HepG2 (cell line): ENCODE results near the gene VAMP5. TPM values are rescaled to one million over a fixed set of nuclear protein-coding genes. Genes with fewer than 3 reads are reported as not detected.

Experiments used
- AGO2 ChIP-seq: fragments of 200-400 bp; formaldehyde crosslinking; optimal IDR thresholded peaks from 2 replicates; pipeline ENCODE3; 2017; ENCODE audit warnings: mild to moderate bottlenecking, low read depth, low read length, moderate library complexity
- CAMTA2 ChIP-seq: sonication (generic); formaldehyde crosslinking; IDR thresholded peaks from 2 replicates; pipeline ENCODE4 v1.4.0; 2020; ENCODE audit warnings: mild to moderate bottlenecking, missing genetic modification reagents, borderline replicate concordance
- CC2D1A ChIP-seq: sonication (generic); formaldehyde crosslinking; IDR thresholded peaks from 2 replicates; pipeline ENCODE4 v1.8.1; 2023; ENCODE audit warnings: mild to moderate bottlenecking, missing genetic modification reagents
- CCDC6 ChIP-seq: sonication (generic); formaldehyde crosslinking; IDR thresholded peaks from 2 replicates; pipeline ENCODE4 v1.8.1; 2022; ENCODE audit warnings: mild to moderate bottlenecking, missing genetic modification reagents, moderate library complexity
- FLYWCH1 ChIP-seq: sonication (generic); formaldehyde crosslinking; IDR thresholded peaks from 2 replicates; pipeline ENCODE4 v1.8.1; 2023; ENCODE audit warnings: mild to moderate bottlenecking, missing genetic modification reagents
- GATA4 ChIP-seq: sonication (generic); IDR thresholded peaks from 2 replicates; pipeline ENCODE4 v1.6.1; 2016; ENCODE audit warnings: antibody characterized with exemption, low read depth, borderline replicate concordance
- HES4 ChIP-seq: sonication (generic); formaldehyde crosslinking; IDR thresholded peaks from 2 replicates; pipeline ENCODE4 v1.9.0; 2021; ENCODE audit warnings: mild to moderate bottlenecking, missing genetic modification reagents, borderline replicate concordance
- HNF4G ChIP-seq, 2 experiments: sonication (generic) in 1 of 2; formaldehyde crosslinking in 1 of 2; IDR thresholded peaks; 2 replicates each; pipeline versions ENCODE4 v1.4.0 to v1.6.1; 2011 to 2020; ENCODE audit warnings: borderline replicate concordance in 2 of 2, low read depth in 2 of 2, mild to moderate bottlenecking in 2 of 2, low read length in 1 of 2, missing genetic modification reagents in 1 of 2, moderate library complexity in 1 of 2
- MTF2 ChIP-seq: sonication (generic); formaldehyde crosslinking; IDR thresholded peaks from 2 replicates; pipeline ENCODE4 v1.5.0; 2020; ENCODE audit warnings: missing genetic modification reagents, borderline replicate concordance
- NFKBIZ ChIP-seq: IDR thresholded peaks from 2 replicates; pipeline ENCODE4 v1.6.1; 2018; ENCODE audit warnings: missing genetic modification reagents, missing compliant biosample characterization
- PLRG1 ChIP-seq: fragments of 450-650 bp; conservative IDR thresholded peaks from 2 replicates; pipeline ENCODE4 v1.6.1; 2016
- SIN3B ChIP-seq: fragments of 150-350 bp; IDR thresholded peaks from 2 replicates; pipeline ENCODE4 v1.6.1; 2014; ENCODE audit warnings: low read length
- U2AF1 ChIP-seq: fragments of 200-400 bp; formaldehyde crosslinking; optimal IDR thresholded peaks from 2 replicates; pipeline ENCODE3; 2017; ENCODE audit warnings: mild to moderate bottlenecking, low read depth, low read length
- ZBTB1 ChIP-seq: sonication (generic); formaldehyde crosslinking; IDR thresholded peaks from 2 replicates; pipeline ENCODE4 v1.4.0; 2020; ENCODE audit warnings: missing genetic modification reagents, borderline replicate concordance
- ZC3H4 ChIP-seq: sonication (generic); formaldehyde crosslinking; IDR thresholded peaks from 2 replicates; pipeline ENCODE4 v1.4.0; 2020; ENCODE audit warnings: missing genetic modification reagents, borderline replicate concordance
- ZNF281 ChIP-seq: sonication (generic); formaldehyde crosslinking; IDR thresholded peaks from 2 replicates; pipeline ENCODE4 v1.4.0; 2020; ENCODE audit warnings: missing genetic modification reagents, borderline replicate concordance
- ZNF30 ChIP-seq: sonication (generic); formaldehyde crosslinking; IDR thresholded peaks from 2 replicates; pipeline ENCODE4 v1.5.0; 2020; ENCODE audit warnings: mild to moderate bottlenecking, missing genetic modification reagents
- ZNF615 ChIP-seq: sonication (generic); formaldehyde crosslinking; IDR thresholded peaks from 2 replicates; pipeline ENCODE4 v1.5.0; 2020; ENCODE audit warnings: mild to moderate bottlenecking, missing genetic modification reagents, borderline replicate concordance
- ZNF766 ChIP-seq: sonication (generic); formaldehyde crosslinking; IDR thresholded peaks from 2 replicates; pipeline ENCODE4 v1.5.0; 2020; ENCODE audit warnings: missing genetic modification reagents, borderline replicate concordance
- polyA plus RNA-seq, 8 experiments: library from polyadenylated mRNA; depleted of rRNA in 3 of 8; stranded (reverse) in 7 of 8; unstranded in 1 of 8; fragments of >200 nt; fragmentation: Illumina TruSeq in 4 of 8; extraction: Trizol in 4 of 8; gene quantifications; 2 replicates each; pipeline versions ENCODE4 v1.2.1 to v1.2.3, GENCODE V29; 2011 to 2016; ENCODE audit warnings: low read depth in 4 of 8, missing spikeins in 1 of 8, mixed read lengths in 1 of 8; ENCODE audit not compliant: insufficient read depth in 1 of 8
- total RNA-seq, 5 experiments: library from RNA; depleted of rRNA; stranded (reverse); fragments of >200 nt; fragmentation: Illumina TruSeq; extraction: Trizol; gene quantifications; 2 replicates each; pipeline ENCODE4 v1.2.3, GENCODE V29; 2016; ENCODE audit warnings: low read depth in 1 of 5
- TF ChIP-seq, protein P1 (sequence below): sonication (generic); formaldehyde crosslinking; IDR thresholded peaks from 2 replicates; pipeline ENCODE4 v1.4.0; 2020; ENCODE audit warnings: missing genetic modification reagents
- TF ChIP-seq, protein P2 (sequence below): sonication (generic); formaldehyde crosslinking; IDR thresholded peaks from 2 replicates; pipeline ENCODE4 v1.5.0; 2020; ENCODE audit warnings: missing genetic modification reagents, mild to moderate bottlenecking, borderline replicate concordance
- TF ChIP-seq, protein P3 (sequence below): sonication (generic); formaldehyde crosslinking; IDR thresholded peaks from 2 replicates; pipeline ENCODE4 v1.5.0; 2020; ENCODE audit warnings: missing genetic modification reagents
- TF ChIP-seq, protein P4 (sequence below): IDR thresholded peaks from 2 replicates; pipeline ENCODE4 v1.6.1; 2012; ENCODE audit warnings: inconsistent platforms

Gene VAMP5
- total and polyA plus RNA-seq, 2 of the 13 experiments (the other 11 are each of a cell fraction or from before 2014, with no cell fraction given) = 7.2 to 56.7 TPM

DNA sequence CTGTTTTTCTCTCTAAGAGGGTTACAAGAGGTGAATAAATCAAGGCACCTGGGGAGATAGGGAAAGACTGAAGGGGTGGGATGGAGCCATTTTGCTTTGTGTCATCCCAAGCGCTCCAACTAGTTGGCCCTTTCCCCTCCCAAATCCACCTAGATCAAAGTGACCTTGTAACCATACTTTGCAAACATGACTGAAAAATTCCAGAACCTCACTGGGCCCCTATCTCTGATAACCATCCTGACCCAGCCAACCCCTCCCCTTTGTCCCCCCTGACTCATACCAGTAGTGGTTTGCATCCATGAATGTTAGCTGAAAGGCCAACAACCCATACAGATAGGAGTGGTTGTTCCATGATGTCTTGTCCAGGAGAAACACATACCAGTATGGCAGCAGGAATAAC, 26.1 kb upstream of the VAMP5 start (continued):
- no peak for TF ChIP-seq CC2D1A (CRISPR knock-in tag)
- TF ChIP-seq U2AF1 = no peak
- no peak for TF ChIP-seq CAMTA2
- TF ChIP-seq, protein P1, sequence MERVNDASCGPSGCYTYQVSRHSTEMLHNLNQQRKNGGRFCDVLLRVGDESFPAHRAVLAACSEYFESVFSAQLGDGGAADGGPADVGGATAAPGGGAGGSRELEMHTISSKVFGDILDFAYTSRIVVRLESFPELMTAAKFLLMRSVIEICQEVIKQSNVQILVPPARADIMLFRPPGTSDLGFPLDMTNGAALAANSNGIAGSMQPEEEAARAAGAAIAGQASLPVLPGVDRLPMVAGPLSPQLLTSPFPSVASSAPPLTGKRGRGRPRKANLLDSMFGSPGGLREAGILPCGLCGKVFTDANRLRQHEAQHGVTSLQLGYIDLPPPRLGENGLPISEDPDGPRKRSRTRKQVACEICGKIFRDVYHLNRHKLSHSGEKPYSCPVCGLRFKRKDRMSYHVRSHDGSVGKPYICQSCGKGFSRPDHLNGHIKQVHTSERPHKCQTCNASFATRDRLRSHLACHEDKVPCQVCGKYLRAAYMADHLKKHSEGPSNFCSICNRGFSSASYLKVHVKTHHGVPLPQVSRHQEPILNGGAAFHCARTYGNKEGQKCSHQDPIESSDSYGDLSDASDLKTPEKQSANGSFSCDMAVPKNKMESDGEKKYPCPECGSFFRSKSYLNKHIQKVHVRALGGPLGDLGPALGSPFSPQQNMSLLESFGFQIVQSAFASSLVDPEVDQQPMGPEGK (CRISPR knock-in tag) = peak; percentile 82
- no peak for TF ChIP-seq ZNF615 (CRISPR knock-in tag)
- TF ChIP-seq GATA4 = no peak
- no peak for TF ChIP-seq FLYWCH1 (CRISPR knock-in tag)
- no peak for TF ChIP-seq NFKBIZ (CRISPR knock-in tag)
- TF ChIP-seq, protein P2, sequence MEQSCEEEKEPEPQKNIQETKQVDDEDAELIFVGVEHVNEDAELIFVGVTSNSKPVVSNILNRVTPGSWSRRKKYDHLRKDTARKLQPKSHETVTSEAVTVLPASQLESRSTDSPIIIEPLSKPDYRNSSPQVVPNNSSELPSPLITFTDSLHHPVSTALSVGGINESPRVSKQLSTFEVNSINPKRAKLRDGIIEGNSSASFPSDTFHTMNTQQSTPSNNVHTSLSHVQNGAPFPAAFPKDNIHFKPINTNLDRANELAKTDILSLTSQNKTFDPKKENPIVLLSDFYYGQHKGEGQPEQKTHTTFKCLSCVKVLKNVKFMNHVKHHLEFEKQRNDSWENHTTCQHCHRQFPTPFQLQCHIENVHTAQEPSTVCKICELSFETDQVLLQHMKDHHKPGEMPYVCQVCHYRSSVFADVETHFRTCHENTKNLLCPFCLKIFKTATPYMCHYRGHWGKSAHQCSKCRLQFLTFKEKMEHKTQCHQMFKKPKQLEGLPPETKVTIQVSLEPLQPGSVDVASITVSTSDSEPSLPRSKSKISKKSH (CRISPR knock-in tag) = no peak
- TF ChIP-seq ZBTB1 (CRISPR knock-in tag) = no peak
- TF ChIP-seq CCDC6 (CRISPR knock-in tag) = no peak
- TF ChIP-seq SIN3B = no peak
- TF ChIP-seq MTF2 (CRISPR knock-in tag) = no peak
- no peak for TF ChIP-seq ZNF766 (CRISPR knock-in tag)
- TF ChIP-seq ZC3H4 (CRISPR knock-in tag) = no peak
- no peak for TF ChIP-seq ZNF281
- TF ChIP-seq, protein P3, sequence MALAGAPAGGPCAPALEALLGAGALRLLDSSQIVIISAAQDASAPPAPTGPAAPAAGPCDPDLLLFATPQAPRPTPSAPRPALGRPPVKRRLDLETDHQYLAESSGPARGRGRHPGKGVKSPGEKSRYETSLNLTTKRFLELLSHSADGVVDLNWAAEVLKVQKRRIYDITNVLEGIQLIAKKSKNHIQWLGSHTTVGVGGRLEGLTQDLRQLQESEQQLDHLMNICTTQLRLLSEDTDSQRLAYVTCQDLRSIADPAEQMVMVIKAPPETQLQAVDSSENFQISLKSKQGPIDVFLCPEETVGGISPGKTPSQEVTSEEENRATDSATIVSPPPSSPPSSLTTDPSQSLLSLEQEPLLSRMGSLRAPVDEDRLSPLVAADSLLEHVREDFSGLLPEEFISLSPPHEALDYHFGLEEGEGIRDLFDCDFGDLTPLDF (CRISPR knock-in tag) = no peak
- no peak for TF ChIP-seq PLRG1
- TF ChIP-seq, protein P4, sequence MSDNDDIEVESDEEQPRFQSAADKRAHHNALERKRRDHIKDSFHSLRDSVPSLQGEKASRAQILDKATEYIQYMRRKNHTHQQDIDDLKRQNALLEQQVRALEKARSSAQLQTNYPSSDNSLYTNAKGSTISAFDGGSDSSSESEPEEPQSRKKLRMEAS = 0 out of 2 replicates have a peak, but pooled peaks have one; percentile 23
- TF ChIP-seq ZNF30 (CRISPR knock-in tag) = no peak
- no peak for TF ChIP-seq AGO2
- TF ChIP-seq HES4 (CRISPR knock-in tag) = no peak
- TF ChIP-seq HNF4G (IDR thresholded peaks at IDR 0.05; ENCODE audit: borderline replicate concordance, low read depth, low read length) = no peak
- no peak for TF ChIP-seq HNF4G (CRISPR knock-in tag; IDR thresholded peaks at IDR 0.05; ENCODE audit: borderline replicate concordance, low read depth)
